WI38 (cell line): ENCODE measurements around the gene RACK1.

Source experiments
- H3K4me3 ChIP-seq: 2 replicates; pipeline ENCODE4 v1.5.1; 2011; ENCODE audit warnings: low read depth, mild to moderate bottlenecking, control low read depth, low read length
- CTCF ChIP-seq: IDR thresholded peaks from 2 replicates; pipeline ENCODE4 v1.5.1; 2012; ENCODE audit warnings: low read depth, mild to moderate bottlenecking, control low read depth, low read length

The RACK1 gene

DNA sequence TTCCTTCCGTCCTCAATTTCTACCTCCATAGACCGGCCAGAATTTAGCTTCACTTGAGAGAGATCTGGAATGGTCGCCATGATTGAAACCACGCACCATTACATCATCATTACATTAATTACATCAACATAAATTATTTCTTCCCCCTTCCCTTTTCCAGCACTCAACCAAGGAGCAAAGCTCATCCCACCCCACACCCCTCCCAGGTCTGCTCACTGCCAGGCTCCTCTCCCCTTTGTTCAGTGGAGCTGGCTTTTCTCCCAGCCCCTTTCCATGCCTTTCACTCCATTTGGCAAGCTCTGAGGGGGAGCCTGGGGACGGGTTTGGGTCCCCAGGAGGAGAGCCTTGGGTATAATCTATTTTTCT is 8.4 kb downstream of the RACK1 start:
- H3K4me3 ChIP-seq: no peak overlapping the region
- TF ChIP-seq CTCF: no peak

DNA sequence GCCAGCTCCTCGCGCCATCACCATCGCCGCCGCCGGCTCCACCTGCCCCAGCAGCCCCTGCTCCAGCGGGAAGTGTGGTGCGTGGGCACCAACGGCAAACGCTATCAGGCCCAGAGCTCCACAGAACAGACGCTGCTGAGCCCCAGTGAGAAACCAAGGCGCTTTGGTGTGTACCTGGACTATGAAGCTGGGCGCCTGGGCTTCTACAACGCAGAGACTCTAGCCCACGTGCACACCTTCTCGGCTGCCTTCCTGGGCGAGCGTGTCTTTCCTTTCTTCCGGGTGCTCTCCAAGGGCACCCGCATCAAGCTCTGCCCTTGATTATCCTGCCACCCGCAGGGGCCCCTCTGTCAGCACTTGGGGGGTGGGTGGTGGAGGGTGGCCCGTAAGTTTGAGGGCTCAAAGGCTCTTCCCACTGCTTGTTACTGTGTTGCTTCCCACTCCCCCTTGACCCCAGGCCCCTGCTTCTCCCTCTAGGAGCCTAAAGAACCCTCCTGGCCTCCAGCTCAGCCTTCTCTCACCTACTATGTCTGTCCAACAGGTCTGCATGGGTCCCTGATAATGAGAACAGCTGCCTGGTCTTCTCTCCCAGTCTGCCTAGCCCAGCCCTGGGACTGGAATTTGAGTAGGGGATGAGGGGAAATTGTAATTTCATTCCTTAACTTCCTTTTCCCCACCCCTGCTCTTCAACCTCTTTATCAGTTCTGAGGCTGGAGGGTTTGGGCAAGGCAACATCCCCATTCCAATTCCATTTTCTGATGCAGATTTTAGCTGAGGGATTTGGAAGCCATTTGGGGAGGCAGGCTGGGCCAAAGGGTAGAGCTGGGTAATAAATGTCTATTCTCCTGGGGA is 9.0 kb downstream of the RACK1 start:
- TF ChIP-seq CTCF: no peak
- no peak overlapping the region for H3K4me3 ChIP-seq

- TF ChIP-seq CTCF: no peak
- H3K4me3 ChIP-seq: no peak overlapping the region
These were observed 9.8 kb downstream of the RACK1 start for GRCh38 chr5:181233801-181234454.

DNA sequence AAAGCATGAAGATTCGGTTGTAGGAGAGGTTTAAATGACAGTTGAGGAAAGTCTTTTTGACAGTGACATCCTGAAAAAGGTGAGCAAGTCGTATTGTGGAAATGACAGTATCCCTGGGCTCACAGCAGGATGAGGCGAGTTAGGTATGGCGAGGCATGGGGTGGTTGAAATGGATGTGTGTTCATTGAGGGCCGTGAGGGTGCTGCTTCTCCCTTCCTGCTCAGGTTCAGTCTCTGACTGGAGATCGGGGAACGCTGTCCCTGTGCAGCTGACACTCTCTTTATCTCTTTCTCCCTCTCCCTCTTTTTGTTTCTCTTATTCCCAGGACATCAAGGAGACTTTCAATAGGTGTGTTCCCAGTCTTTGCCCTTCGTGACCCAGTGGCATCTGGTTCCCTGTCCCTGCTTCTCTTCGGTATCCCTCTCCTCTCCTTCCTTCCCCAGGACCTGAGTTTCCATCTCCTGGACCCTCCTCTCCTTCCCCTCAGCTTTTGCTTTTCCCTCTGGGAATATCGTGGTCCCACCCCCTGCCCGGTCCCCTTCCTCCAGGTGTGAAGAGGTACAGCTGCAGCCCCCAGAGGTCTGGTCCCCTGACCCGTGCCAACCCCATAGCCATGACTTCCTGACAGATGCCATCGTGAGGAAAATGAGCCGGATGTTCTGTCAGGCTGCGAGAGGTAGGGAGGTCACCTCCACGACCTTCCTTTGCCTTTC is 10.5 kb downstream of the RACK1 start:
- H3K4me3 ChIP-seq: no peak overlapping the region
- TF ChIP-seq CTCF: no peak

- H3K4me3 ChIP-seq: no peak overlapping the region
- no peak for TF ChIP-seq CTCF
These were observed 11.1 kb downstream of the RACK1 start for GRCh38 chr5:181232593-181232992.

DNA sequence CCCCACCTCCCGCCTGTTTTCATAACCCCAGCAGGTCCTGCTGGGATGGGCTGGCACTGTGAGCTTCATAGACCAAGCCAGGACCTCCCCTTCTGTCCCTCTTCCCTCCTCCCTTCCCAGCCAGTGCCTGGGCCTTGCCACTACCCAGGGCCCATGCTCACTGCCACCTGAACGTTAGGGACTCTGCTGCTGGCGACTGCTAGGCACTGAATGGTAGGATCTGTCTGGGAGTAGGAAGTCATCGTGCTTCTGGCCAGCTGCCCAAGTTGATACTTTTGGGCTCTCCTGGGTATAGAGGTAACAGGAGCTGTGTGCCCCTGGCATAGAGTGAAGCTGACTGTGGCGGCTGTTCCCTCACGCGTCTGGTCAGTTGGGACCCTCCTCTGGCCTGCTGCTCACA is 12.3 kb downstream of the RACK1 start:
- TF ChIP-seq CTCF: no peak
- H3K4me3 ChIP-seq: no peak overlapping the region

DNA sequence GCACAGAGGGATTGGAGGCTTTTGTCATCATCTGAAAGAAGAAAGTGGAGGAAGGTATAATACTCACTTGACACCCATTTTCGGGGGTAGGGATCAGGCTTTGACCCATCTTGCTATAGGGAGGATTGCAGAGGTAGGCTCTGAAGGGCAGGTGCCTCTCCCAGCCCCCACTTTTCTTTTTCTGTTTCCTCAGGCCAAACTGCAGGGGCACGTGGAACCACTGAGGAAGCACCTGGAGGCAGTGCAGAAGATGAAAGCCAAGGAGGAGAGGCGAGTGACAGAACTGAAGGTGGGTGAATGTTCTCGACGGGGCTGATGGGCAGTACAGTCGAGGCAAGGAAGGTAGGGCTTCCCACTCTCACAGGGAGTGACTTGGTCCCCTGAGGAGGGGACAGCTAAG is 13.2 kb downstream of the RACK1 start:
- H3K4me3 ChIP-seq: no peak overlapping the region
- no peak for TF ChIP-seq CTCF
